ENCODE data around the gene RAB6D.

DNA sequence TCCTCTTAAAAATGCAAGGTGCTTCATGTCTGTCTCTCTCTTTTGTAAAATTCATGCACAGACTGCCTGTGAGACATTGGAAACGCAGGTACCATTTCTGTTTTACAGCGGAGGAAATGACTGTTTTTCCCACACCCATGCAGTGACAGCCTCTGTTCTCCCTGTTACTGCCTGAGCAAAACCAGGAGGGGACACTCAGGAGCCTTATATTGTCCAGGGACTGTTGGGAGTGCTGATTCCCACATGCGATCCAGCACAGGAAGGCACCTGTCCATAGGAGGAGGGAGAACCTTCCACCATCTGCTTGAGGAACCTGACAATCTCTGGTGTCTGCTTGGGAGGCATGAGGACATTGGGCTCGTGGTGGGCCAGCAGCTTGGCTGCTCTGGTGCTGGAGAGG is 36.9 kb upstream of the RAB6D start:
- TF ChIP-seq CTCF (IDR thresholded peaks at IDR 0.05) (no peak), AR (CRISPR knock-in tag; IDR thresholded peaks at IDR 0.05) (no peak), ZNF423 (CRISPR knock-in tag; IDR thresholded peaks at IDR 0.05) (no peak), TEAD4 (CRISPR knock-in tag; IDR thresholded peaks at IDR 0.05) (no peak)
- TF ChIP-seq, protein P1, sequence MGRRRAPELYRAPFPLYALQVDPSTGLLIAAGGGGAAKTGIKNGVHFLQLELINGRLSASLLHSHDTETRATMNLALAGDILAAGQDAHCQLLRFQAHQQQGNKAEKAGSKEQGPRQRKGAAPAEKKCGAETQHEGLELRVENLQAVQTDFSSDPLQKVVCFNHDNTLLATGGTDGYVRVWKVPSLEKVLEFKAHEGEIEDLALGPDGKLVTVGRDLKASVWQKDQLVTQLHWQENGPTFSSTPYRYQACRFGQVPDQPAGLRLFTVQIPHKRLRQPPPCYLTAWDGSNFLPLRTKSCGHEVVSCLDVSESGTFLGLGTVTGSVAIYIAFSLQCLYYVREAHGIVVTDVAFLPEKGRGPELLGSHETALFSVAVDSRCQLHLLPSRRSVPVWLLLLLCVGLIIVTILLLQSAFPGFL (CRISPR knock-in tag; IDR thresholded peaks at IDR 0.05; ENCODE audit: borderline replicate concordance), result no peak
